DMS 273 treated with DMSO at 0.1 percent for 48 hours (cell line): ENCODE results near the gene ARMC6.

Experiments
- DNase-seq: peaks from one replicate; lab custom pipeline; 2025; lab: John Stamatoyannopoulos, UW

The ARMC6 gene

DNA sequence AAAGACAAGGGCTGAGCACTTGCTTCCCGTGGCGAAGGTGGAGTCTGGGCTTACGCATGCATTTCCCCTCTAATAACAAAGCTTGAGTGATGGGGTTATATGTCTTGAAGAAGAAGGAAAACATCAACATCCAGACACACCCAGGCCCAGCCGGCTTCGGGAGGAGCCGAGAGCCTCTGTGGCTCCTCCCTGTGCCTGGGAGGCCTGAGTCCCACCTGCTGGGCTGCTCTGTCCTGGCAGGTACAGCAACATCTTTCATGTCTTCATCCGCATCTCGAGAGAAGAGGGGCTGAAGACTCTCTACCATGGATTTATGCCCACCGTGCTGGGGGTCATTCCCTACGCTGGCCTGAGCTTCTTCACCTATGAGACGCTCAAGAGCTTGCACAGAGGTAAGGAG, 74.3 kb downstream of the ARMC6 start:
- DNase-seq, result no peak
